HG03103 (cell line): ENCODE measurements around the gene MINK1.
A peak's percentile ranks its signal among the peaks of the same experiment; 100 is the strongest.
"Not testable (repeated sequence)": the region's sequence is repeated elsewhere in the genome, so short reads cannot be mapped to it uniquely, and the experiment has no call there.

Experiments
- ATAC-seq: cut with Tn5 transposase; IDR thresholded peaks from one replicate; pipeline ENCODE4 v1.9.1; 2021; ENCODE audit warnings: low read depth; ENCODE audit not compliant: unreplicated experiment

The MINK1 gene

GRCh38 chr17:4896332-4897197 is 63.4 kb downstream of the MINK1 start:
- ATAC-seq, result no peak

- no peak for ATAC-seq
Observed at GRCh38 chr17:4897198-4897687, 64.1 kb downstream of the MINK1 start.

- no peak for ATAC-seq
Observed at GRCh38 chr17:4897785-4898184, 64.6 kb downstream of the MINK1 start.

GRCh38 chr17:4898351-4898750 is 65.2 kb downstream of the MINK1 start:
- no peak for ATAC-seq

GRCh38 chr17:4898927-4899326 is 65.8 kb downstream of the MINK1 start:
- ATAC-seq, result no peak

- peak; percentile 43 for ATAC-seq
Observed at GRCh38 chr17:4899341-4900230, 66.4 kb downstream of the MINK1 start, which contains the start of gene C17orf107. C17orf107 (plus strand) TSS chr17:4899536; CDS start chr17:4899763, 227 bp downstream.

GRCh38 chr17:4900231-4901107 is 67.3 kb downstream of the MINK1 start:
- ATAC-seq, result no peak

- ATAC-seq, result no peak
Observed at GRCh38 chr17:4901108-4901647, 68.0 kb downstream of the MINK1 start.

GRCh38 chr17:4901648-4902344 is 68.7 kb downstream of the MINK1 start:
- no peak for ATAC-seq

- no peak for ATAC-seq
Observed at GRCh38 chr17:4902540-4902939, 69.4 kb downstream of the MINK1 start.

GRCh38 chr17:4903051-4903818 is 70.1 kb downstream of the MINK1 start, which contains the start of gene CHRNE:
CHRNE (minus strand) TSS chr17:4903098; CDS start chr17:4903063, 35 bp downstream.
- ATAC-seq, result no peak

- ATAC-seq, result not testable (repeated sequence)
Observed at GRCh38 chr17:4906642-4907041, 73.5 kb downstream of the MINK1 start.

- no peak for ATAC-seq
Observed at GRCh38 chr17:4908301-4908700, 75.2 kb downstream of the MINK1 start.

- no peak for ATAC-seq
Observed at GRCh38 chr17:4908711-4909496, 75.8 kb downstream of the MINK1 start.

GRCh38 chr17:4913994-4914393 is 80.9 kb downstream of the MINK1 start:
- ATAC-seq, result no peak

- ATAC-seq, result not testable (repeated sequence)
Observed at GRCh38 chr17:4914551-4914950, 81.4 kb downstream of the MINK1 start.

- ATAC-seq, result no peak
Observed at GRCh38 chr17:4919511-4920047, 86.4 kb downstream of the MINK1 start.
